Loucy (cell line): Measurements from ENCODE around the gene PFDN1.

ENCODE experiments used
- CTCF ChIP-seq: fragments of 200-600 bp; sonication (generic); conservative IDR thresholded peaks from 2 replicates; pipeline ENCODE4 v1.5.1; 2014; ENCODE audit warnings: mild to moderate bottlenecking, antibody characterized with exemption, low read length
- EZH2phosphoT487 ChIP-seq: fragments of 200-600 bp; IDR thresholded peaks from 2 replicates; pipeline ENCODE4 v1.6.1; 2018; ENCODE audit warnings: antibody characterized with exemption, mild to moderate bottlenecking, moderate library complexity, borderline replicate concordance

GRCh38 chr5:140299056-140299455 lies 3.8 kb downstream of the PFDN1 start:
- TF ChIP-seq CTCF, result no peak
- no peak for TF ChIP-seq EZH2phosphoT487
